HEK293 (cell line): ENCODE results near the gene ATP2B3.

ENCODE experiments used
- CTCF ChIA-PET: fragments of 350-600 bp; formaldehyde crosslinking; extraction: SDS; loops from one replicate; lab custom pipeline; 2021; ENCODE audit warnings: antibody characterized with exemption; lab: Yijun Ruan, JAX
- POLR2A ChIA-PET: fragments of 300-600 bp; formaldehyde crosslinking; extraction: SDS; loops from one replicate; lab custom pipeline; 2020; ENCODE audit warnings: antibody characterized with exemption, inconsistent platforms; lab: Yijun Ruan, JAX
- H3K27ac ChIP-seq: fragments of 200-500 bp; sonication (Bioruptor generic); 2 replicates; pipeline ENCODE4 v1.5.1; 2014; ENCODE audit warnings: low read depth, low read length, control low read depth, inconsistent platforms; ENCODE audit errors: extremely low read depth
- H3K36me3 ChIP-seq, 2 experiments: fragments of 200-500 bp in 1 of 2; sonication (Bioruptor generic) in 1 of 2; 1 replicate in 1 of 2; 2 replicates in 1 of 2; pipeline ENCODE4 v1.5.1; 2014 to 2017; ENCODE audit warnings: inconsistent platforms in 2 of 2, low read length in 2 of 2; ENCODE audit not compliant: control insufficient read depth in 2 of 2, insufficient read depth in 1 of 2
- H3K4me1 ChIP-seq: fragments of 200-500 bp; sonication (Bioruptor generic); 2 replicates; pipeline ENCODE4 v1.5.1; 2014; ENCODE audit warnings: mild to moderate bottlenecking, low read length, inconsistent platforms; ENCODE audit not compliant: control insufficient read depth, insufficient read depth
- H3K4me3 ChIP-seq: 2 replicates; pipeline ENCODE4 v1.5.1; 2011; ENCODE audit warnings: low read depth, mild to moderate bottlenecking, control low read depth, low read length, moderate library complexity
- H3K9me3 ChIP-seq: fragments of 200-500 bp; sonication (Bioruptor generic); 2 replicates; pipeline ENCODE4 v1.5.1; 2014; ENCODE audit warnings: low read depth, low read length, inconsistent platforms; ENCODE audit not compliant: control insufficient read depth, insufficient read depth
- GLI2 ChIP-seq: fragments of 450-650 bp; formaldehyde crosslinking; IDR thresholded peaks from 2 replicates; pipeline ENCODE4; 2017; ENCODE audit warnings: missing biosample characterization, missing genetic modification characterization, low read depth, borderline replicate concordance
- PRDM1 ChIP-seq: fragments of 450-650 bp; formaldehyde crosslinking; IDR thresholded peaks from 2 replicates; pipeline ENCODE4; 2016; ENCODE audit warnings: missing biosample characterization, missing genetic modification characterization
- ZBTB48 ChIP-seq: fragments of 450-650 bp; formaldehyde crosslinking; IDR thresholded peaks from 2 replicates; pipeline ENCODE4 v1.5.1; 2016; ENCODE audit warnings: missing biosample characterization, missing genetic modification characterization
- ZBTB7A ChIP-seq: fragments of 450-650 bp; formaldehyde crosslinking; IDR thresholded peaks from 2 replicates; pipeline ENCODE4 v1.5.1; 2016; ENCODE audit warnings: low read depth, missing biosample characterization, missing genetic modification characterization
- ZNF280D ChIP-seq: fragments of 450-650 bp; formaldehyde crosslinking; IDR thresholded peaks from 2 replicates; pipeline ENCODE4 v1.5.1; 2016; ENCODE audit warnings: missing biosample characterization, missing genetic modification characterization
- ZNF302 ChIP-seq: fragments of 450-650 bp; formaldehyde crosslinking; IDR thresholded peaks from 2 replicates; pipeline ENCODE4 v1.5.1; 2016; ENCODE audit warnings: missing biosample characterization, missing genetic modification characterization, low read depth
- ZNF350 ChIP-seq: fragments of 450-650 bp; formaldehyde crosslinking; IDR thresholded peaks from 2 replicates; pipeline ENCODE4 v1.5.0; 2017; ENCODE audit warnings: missing biosample characterization, mild to moderate bottlenecking, missing genetic modification characterization
- ZNF48 ChIP-seq: fragments of 450-650 bp; formaldehyde crosslinking; IDR thresholded peaks from 2 replicates; pipeline ENCODE4 v1.5.1; 2016; ENCODE audit warnings: missing biosample characterization, missing genetic modification characterization
- ZNF529 ChIP-seq: fragments of 450-650 bp; formaldehyde crosslinking; IDR thresholded peaks from 2 replicates; pipeline ENCODE4 v1.5.1; 2017; ENCODE audit warnings: missing genetic modification characterization, missing biosample characterization; ENCODE audit not compliant: insufficient replicate concordance
- ZNF76 ChIP-seq: fragments of 450-650 bp; formaldehyde crosslinking; IDR thresholded peaks from 2 replicates; pipeline ENCODE4; 2016; ENCODE audit warnings: low read depth, missing biosample characterization, missing genetic modification characterization, borderline replicate concordance
- ZNF785 ChIP-seq: fragments of 450-650 bp; formaldehyde crosslinking; IDR thresholded peaks from 2 replicates; pipeline ENCODE4 v1.5.1; 2016; ENCODE audit warnings: missing biosample characterization, missing genetic modification characterization
- ZNF843 ChIP-seq: fragments of 450-650 bp; formaldehyde crosslinking; IDR thresholded peaks from 2 replicates; pipeline ENCODE4 v1.5.1; 2016; ENCODE audit warnings: missing biosample characterization, missing genetic modification characterization
- TF ChIP-seq, protein P1 (sequence below): fragments of 450-650 bp; formaldehyde crosslinking; IDR thresholded peaks from 2 replicates; pipeline ENCODE4 v1.5.1; 2016; ENCODE audit warnings: missing biosample characterization, missing genetic modification characterization
- TF ChIP-seq, protein P2 (sequence below): fragments of 450-650 bp; formaldehyde crosslinking; conservative IDR thresholded peaks from 2 replicates; pipeline ENCODE4 v1.5.1; 2016; ENCODE audit warnings: low read depth, missing biosample characterization, missing genetic modification characterization

The ATP2B3 gene

DNA sequence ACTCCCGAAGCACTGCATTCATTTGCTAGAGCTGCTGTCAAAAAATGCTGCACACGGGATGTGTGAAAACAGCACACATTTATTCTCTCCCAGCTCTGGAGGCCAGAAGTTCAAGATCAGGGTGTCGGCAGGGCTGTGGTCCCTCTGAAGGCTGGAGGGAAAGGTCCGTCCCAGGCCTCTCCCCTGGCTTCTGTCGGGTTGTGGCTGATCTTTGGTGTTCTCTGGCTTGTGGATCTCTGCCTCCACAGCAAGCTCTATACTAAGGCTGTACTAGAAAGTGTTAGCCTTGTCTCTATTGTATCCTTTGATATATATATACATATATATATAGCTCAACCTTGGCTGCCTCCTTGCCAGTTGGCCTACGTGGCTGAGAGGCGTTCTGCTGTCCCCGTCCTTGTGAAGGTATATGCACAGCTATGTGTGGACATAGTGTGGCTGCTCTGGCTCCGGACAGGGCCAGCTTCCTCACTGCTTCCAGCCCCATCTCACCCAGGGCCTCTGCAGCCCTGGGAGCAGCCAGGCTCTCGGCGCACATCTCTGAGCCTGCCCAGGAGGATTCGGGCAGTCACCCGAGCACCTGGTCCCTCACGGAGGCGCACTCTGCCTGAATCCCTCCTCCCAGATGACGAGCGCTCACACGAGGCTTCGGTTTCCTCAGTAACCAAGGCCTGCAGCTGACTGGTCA, 114.6 kb downstream of the ATP2B3 start:
- TF ChIP-seq ZNF785 (tag by site-specific recombination) (no peak), PRDM1 (no peak), ZNF350 (tag by site-specific recombination) (no peak), ZBTB7A (tag by site-specific recombination) (no peak), ZBTB48 (no peak), GLI2 (no peak), ZNF529 (tag by site-specific recombination) (no peak), ZNF302 (no peak), ZNF843 (tag by site-specific recombination) (no peak), ZNF280D (tag by site-specific recombination) (no peak), ZNF76 (tag by site-specific recombination) (no peak), ZNF48 (no peak)
- TF ChIP-seq, protein P1, sequence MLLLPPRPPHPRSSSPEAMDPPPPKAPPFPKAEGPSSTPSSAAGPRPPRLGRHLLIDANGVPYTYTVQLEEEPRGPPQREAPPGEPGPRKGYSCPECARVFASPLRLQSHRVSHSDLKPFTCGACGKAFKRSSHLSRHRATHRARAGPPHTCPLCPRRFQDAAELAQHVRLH (tag by site-specific recombination), result no peak
- TF ChIP-seq, protein P2, sequence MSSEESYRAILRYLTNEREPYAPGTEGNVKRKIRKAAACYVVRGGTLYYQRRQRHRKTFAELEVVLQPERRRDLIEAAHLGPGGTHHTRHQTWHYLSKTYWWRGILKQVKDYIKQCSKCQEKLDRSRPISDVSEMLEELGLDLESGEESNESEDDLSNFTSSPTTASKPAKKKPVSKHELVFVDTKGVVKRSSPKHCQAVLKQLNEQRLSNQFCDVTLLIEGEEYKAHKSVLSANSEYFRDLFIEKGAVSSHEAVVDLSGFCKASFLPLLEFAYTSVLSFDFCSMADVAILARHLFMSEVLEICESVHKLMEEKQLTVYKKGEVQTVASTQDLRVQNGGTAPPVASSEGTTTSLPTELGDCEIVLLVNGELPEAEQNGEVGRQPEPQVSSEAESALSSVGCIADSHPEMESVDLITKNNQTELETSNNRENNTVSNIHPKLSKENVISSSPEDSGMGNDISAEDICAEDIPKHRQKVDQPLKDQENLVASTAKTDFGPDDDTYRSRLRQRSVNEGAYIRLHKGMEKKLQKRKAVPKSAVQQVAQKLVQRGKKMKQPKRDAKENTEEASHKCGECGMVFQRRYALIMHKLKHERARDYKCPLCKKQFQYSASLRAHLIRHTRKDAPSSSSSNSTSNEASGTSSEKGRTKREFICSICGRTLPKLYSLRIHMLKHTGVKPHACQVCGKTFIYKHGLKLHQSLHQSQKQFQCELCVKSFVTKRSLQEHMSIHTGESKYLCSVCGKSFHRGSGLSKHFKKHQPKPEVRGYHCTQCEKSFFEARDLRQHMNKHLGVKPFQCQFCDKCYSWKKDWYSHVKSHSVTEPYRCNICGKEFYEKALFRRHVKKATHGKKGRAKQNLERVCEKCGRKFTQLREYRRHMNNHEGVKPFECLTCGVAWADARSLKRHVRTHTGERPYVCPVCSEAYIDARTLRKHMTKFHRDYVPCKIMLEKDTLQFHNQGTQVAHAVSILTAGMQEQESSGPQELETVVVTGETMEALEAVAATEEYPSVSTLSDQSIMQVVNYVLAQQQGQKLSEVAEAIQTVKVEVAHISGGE (tag by site-specific recombination), result no peak
- POLR2A ChIA-PET, result interaction anchor here (0.9 kb wide), 1 partner anchor 77 kb away, joined by 3 read pairs; no protein-coding TSS in a partner anchor
- CTCF ChIA-PET, result interaction anchor here (0.6 to 2.9 kb wide), 9 partner anchors 9 to 263 kb away, joined by 3 to 11 read pairs (median 3); no protein-coding TSS in a partner anchor
- Histone ChIP-seq H3K27ac (no peak overlapping the region), H3K4me3 (no peak overlapping the region), H3K36me3 (no peaks in the 10 kb centered on the region), H3K9me3 (no peaks in the 10 kb centered on the region), H3K4me1 (no peaks in the 10 kb centered on the region)
